ENCODE data around the gene FEM1A.
"Not testable (repeated sequence)": the region's sequence is repeated elsewhere in the genome, so short reads cannot be mapped to it uniquely, and the experiment has no call there.

The FEM1A gene

GRCh38 chr19:4792019-4792865 lies 708 bp downstream of the FEM1A start:
- peaks cover 50% of the 10 kb centered on the region for H3K36me3 Mint-ChIP-seq (ENCODE audit: low read depth)
- not testable (repeated sequence) for DNase-seq, H3K27me3 Mint-ChIP-seq, H3K9me3 Mint-ChIP-seq
- peaks cover 45% of the 10 kb centered on the region for H3K4me1 Mint-ChIP-seq (ENCODE audit: low read depth)
- peak overlapping the region; percentile 96 for H3K27ac Mint-ChIP-seq
- H3K4me3 Mint-ChIP-seq, result peak overlapping the region; percentile 88

GRCh38 chr19:4792866-4793195 lies 1.3 kb downstream of the FEM1A start:
- Mint-ChIP-seq H3K4me1 (ENCODE audit: low read depth) (peaks cover 45% of the 10 kb centered on the region), H3K27ac (peak overlapping the region; percentile 92), H3K36me3 (ENCODE audit: low read depth) (peaks cover 55% of the 10 kb centered on the region), H3K4me3 (peak overlapping the region; percentile 88)
- not testable (repeated sequence) for H3K9me3 Mint-ChIP-seq, DNase-seq, H3K27me3 Mint-ChIP-seq

GRCh38 chr19:4793278-4793677 lies 1.7 kb downstream of the FEM1A start:
- H3K36me3 Mint-ChIP-seq (ENCODE audit: low read depth), result peaks cover 58% of the 10 kb centered on the region
- not testable (repeated sequence) for H3K9me3 Mint-ChIP-seq, DNase-seq, H3K27me3 Mint-ChIP-seq
- peak overlapping the region; percentile 88 for H3K4me3 Mint-ChIP-seq
- H3K4me1 Mint-ChIP-seq (ENCODE audit: low read depth), result peaks cover 45% of the 10 kb centered on the region
- peak overlapping the region; percentile 92 for H3K27ac Mint-ChIP-seq

- H3K27ac Mint-ChIP-seq, result peak overlapping the region; percentile 92
- peak overlapping the region; percentile 88 for H3K4me3 Mint-ChIP-seq
- no peaks in the 10 kb centered on the region for H3K9me3 Mint-ChIP-seq
- H3K4me1 Mint-ChIP-seq (ENCODE audit: low read depth), result peaks cover 45% of the 10 kb centered on the region
- H3K27me3 Mint-ChIP-seq, result no peaks in the 10 kb centered on the region
- peaks cover 73% of the 10 kb centered on the region for H3K36me3 Mint-ChIP-seq (ENCODE audit: low read depth)
- no peak for DNase-seq
Measured at GRCh38 chr19:4794971-4795370, 3.4 kb downstream of the FEM1A start.

GRCh38 chr19:4795400-4795799 lies 3.9 kb downstream of the FEM1A start:
- H3K4me1 Mint-ChIP-seq (ENCODE audit: low read depth), result peaks cover 45% of the 10 kb centered on the region
- DNase-seq, result no peak
- no peaks in the 10 kb centered on the region for H3K27me3 Mint-ChIP-seq
- peak overlapping the region; percentile 92 for H3K27ac Mint-ChIP-seq
- H3K9me3 Mint-ChIP-seq, result no peaks in the 10 kb centered on the region
- peaks cover 73% of the 10 kb centered on the region for H3K36me3 Mint-ChIP-seq (ENCODE audit: low read depth)
- H3K4me3 Mint-ChIP-seq, result peak overlapping the region; percentile 88

- Mint-ChIP-seq H3K36me3 (ENCODE audit: low read depth) (peaks cover 38% of the 10 kb centered on the region), H3K27ac (no peak overlapping the region), H3K4me3 (no peak overlapping the region)
Measured at GRCh38 chr19:4800591-4801081, 9.1 kb downstream of the FEM1A start.

GRCh38 chr19:4801085-4801619 lies 9.6 kb downstream of the FEM1A start:
- DNase-seq, result no peak

More at GRCh38 chr19:4800591-4801081, 9.1 kb downstream of the FEM1A start:
- peaks cover 11% of the 10 kb centered on the region for H3K4me1 Mint-ChIP-seq (ENCODE audit: low read depth)
- H3K27me3 Mint-ChIP-seq, result no peaks in the 10 kb centered on the region
- H3K9me3 Mint-ChIP-seq, result no peaks in the 10 kb centered on the region
- no peak for DNase-seq

GRCh38 chr19:4802711-4803110 lies 11.2 kb downstream of the FEM1A start:
- no peaks in the 10 kb centered on the region for H3K4me1 Mint-ChIP-seq (ENCODE audit: low read depth)
- peaks cover 18% of the 10 kb centered on the region for H3K36me3 Mint-ChIP-seq (ENCODE audit: low read depth)
- no peaks in the 10 kb centered on the region for H3K27me3 Mint-ChIP-seq
- H3K27ac Mint-ChIP-seq, result no peak overlapping the region
- H3K9me3 Mint-ChIP-seq, result no peaks in the 10 kb centered on the region
- no peak for DNase-seq
- no peak overlapping the region for H3K4me3 Mint-ChIP-seq

More at GRCh38 chr19:4801085-4801619, 9.6 kb downstream of the FEM1A start:
- Mint-ChIP-seq H3K27me3 (no peaks in the 10 kb centered on the region), H3K36me3 (ENCODE audit: low read depth) (peaks cover 32% of the 10 kb centered on the region), H3K27ac (no peak overlapping the region), H3K9me3 (no peaks in the 10 kb centered on the region), H3K4me1 (ENCODE audit: low read depth) (peaks cover 9% of the 10 kb centered on the region), H3K4me3 (no peak overlapping the region)

- H3K4me1 Mint-ChIP-seq (ENCODE audit: low read depth), result no peaks in the 10 kb centered on the region
- no peak overlapping the region for H3K27ac Mint-ChIP-seq
- no peaks in the 10 kb centered on the region for H3K9me3 Mint-ChIP-seq
- peaks cover 7% of the 10 kb centered on the region for H3K36me3 Mint-ChIP-seq (ENCODE audit: low read depth)
- peak; percentile 78 for DNase-seq
- H3K27me3 Mint-ChIP-seq, result no peaks in the 10 kb centered on the region
- H3K4me3 Mint-ChIP-seq, result no peak overlapping the region
Measured at GRCh38 chr19:4803736-4804695, 12.5 kb downstream of the FEM1A start.

- H3K27ac Mint-ChIP-seq; H3K4me1 Mint-ChIP-seq (ENCODE audit: low read depth); DNase-seq; H3K27me3 Mint-ChIP-seq; H3K36me3 Mint-ChIP-seq (ENCODE audit: low read depth); H3K9me3 Mint-ChIP-seq; H3K4me3 Mint-ChIP-seq: not testable (repeated sequence)
Measured at GRCh38 chr19:4805140-4805539, 13.6 kb downstream of the FEM1A start.

GRCh38 chr19:4806384-4806783 lies 14.8 kb downstream of the FEM1A start:
- Mint-ChIP-seq H3K27ac (no peak overlapping the region), H3K4me3 (no peak overlapping the region), H3K9me3 (no peaks in the 10 kb centered on the region), H3K36me3 (ENCODE audit: low read depth) (no peaks in the 10 kb centered on the region), H3K27me3 (no peaks in the 10 kb centered on the region), H3K4me1 (ENCODE audit: low read depth) (peaks cover 3% of the 10 kb centered on the region)
- no peak for DNase-seq

- no peaks in the 10 kb centered on the region for H3K36me3 Mint-ChIP-seq (ENCODE audit: low read depth)
- no peaks in the 10 kb centered on the region for H3K9me3 Mint-ChIP-seq
- no peaks in the 10 kb centered on the region for H3K27me3 Mint-ChIP-seq
- H3K4me1 Mint-ChIP-seq (ENCODE audit: low read depth), result peaks cover 8% of the 10 kb centered on the region
- no peak overlapping the region for H3K4me3 Mint-ChIP-seq
- no peak overlapping the region for H3K27ac Mint-ChIP-seq
- DNase-seq, result no peak
Measured at GRCh38 chr19:4807188-4807587, 15.7 kb downstream of the FEM1A start.

- no peaks in the 10 kb centered on the region for H3K27me3 Mint-ChIP-seq
- H3K4me3 Mint-ChIP-seq, result no peak overlapping the region
- peaks cover 26% of the 10 kb centered on the region for H3K4me1 Mint-ChIP-seq (ENCODE audit: low read depth)
- H3K27ac Mint-ChIP-seq, result peak overlapping the region; percentile 66
- H3K36me3 Mint-ChIP-seq (ENCODE audit: low read depth), result peaks cover 12% of the 10 kb centered on the region
- H3K9me3 Mint-ChIP-seq, result no peaks in the 10 kb centered on the region
- DNase-seq, result peak; percentile 94
Measured at GRCh38 chr19:4811328-4812131, 20.0 kb downstream of the FEM1A start.

All from activated T-cell treated with anti-CD3 and anti-CD28 coated beads, Interleukin-2, amount 50 U/mL, for 24 hours (primary cell).